A549 treated with DMSO at 1 μM for 4 hours (cell line): ENCODE results near the gene DENND5A. TPM values are rescaled to one million over a fixed set of nuclear protein-coding genes. Genes with fewer than 3 reads are reported as not detected.

Experiments
- total RNA-seq: library from RNA; stranded (reverse); fragments of 200-300 nt; extraction: Qiagen RNA extraction; gene quantifications from 5 replicates; pipeline ENCODE4 v1.2.3, GENCODE V29; 2022; ENCODE audit warnings: low read depth

DENND5A gene
- total RNA-seq = 40.9 to 66.4 TPM (median 49.3 TPM) in 5 replicates

DNA sequence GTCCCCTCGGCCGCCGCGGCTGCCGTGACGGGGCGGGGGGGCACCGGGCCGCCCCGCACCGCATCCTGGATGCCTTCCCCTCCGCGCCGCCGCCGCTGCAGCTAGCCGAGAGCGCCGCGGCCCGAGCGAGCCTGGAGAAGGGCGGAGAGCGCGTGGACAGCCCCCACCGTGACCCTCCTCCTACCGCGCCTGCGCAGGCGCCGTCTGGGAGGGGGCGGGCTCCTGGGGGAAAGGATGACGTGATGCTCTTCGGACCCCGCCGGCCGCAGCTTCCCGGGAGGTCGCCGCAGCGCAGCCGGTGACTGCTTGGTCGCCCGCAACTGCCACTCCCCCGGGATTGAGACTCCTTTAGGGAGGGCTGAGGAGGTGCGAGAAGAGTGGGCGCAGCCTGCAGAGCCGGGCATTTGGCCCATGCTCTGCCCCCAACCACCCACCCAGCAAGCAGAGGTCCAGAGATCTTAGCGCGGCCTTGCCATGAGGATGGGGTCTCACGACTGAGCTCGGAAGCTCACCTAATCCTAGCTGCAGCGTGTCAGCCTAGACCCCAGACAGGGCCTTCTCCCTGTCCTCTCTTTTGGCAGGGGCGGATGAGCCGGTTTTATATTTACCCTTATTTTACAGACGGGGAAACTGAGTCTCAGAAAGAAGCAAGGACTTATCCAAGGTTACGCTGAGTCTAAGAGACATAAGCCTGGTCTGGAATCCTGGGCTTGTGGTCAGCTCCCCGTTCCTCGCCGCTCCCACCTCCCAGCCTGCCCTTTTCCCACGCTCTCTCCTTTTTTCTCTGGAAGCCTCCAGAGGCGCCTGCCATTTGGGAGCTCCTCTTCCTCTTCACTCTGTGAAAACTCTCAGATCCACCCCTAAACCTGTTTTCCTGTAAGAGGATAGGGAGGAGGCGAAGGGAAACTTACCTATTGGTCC, at the start of gene DENND5A:
DENND5A (minus strand) TSS at position 140 of the 921 bp plus-strand sequence. CDS start 281 bp downstream, outside the sequence.

DNA sequence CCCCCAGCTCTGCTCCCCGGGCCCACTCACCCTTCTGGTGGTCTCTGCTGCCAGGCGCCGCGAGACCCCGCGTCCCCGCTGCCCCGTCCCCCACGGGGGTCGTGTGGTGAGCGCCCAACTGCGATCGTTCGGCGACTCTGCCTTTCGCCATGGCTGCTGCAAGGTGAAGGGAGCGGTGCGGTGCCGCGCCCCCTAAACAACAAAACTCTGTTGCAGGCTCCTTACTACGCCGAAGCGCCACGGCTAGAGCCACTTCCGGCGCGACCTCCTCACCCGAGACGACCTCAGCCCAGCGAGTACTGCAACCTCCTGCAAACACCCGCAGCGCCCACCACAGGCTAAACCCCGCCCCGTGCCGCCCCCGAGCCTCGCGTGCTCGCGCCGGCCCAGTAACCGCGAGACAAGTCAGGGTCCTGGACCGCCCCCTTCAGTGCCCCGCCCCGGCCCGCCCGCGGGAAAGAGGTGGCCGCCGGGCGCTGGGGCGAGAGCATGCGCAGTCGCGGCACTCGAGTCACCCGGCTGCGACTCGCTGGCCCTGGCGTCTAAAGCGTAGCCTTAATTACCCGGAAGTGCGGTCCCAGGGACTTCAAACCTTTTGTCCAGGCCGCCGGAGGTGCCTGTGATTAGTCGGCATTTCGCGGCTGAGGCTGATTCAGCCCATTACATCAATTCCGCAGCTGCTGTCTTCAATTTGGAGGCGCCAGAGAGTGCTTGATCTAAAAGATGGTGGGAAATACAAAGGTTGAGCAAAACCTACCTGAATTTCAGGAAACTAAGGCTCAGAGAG, 49.3 kb upstream of the DENND5A start, which contains the start of gene TMEM41B:
TMEM41B (minus strand) TSS at position 303 of the 787 bp plus-strand sequence; CDS start at position 151, 152 bp downstream.

DNA sequence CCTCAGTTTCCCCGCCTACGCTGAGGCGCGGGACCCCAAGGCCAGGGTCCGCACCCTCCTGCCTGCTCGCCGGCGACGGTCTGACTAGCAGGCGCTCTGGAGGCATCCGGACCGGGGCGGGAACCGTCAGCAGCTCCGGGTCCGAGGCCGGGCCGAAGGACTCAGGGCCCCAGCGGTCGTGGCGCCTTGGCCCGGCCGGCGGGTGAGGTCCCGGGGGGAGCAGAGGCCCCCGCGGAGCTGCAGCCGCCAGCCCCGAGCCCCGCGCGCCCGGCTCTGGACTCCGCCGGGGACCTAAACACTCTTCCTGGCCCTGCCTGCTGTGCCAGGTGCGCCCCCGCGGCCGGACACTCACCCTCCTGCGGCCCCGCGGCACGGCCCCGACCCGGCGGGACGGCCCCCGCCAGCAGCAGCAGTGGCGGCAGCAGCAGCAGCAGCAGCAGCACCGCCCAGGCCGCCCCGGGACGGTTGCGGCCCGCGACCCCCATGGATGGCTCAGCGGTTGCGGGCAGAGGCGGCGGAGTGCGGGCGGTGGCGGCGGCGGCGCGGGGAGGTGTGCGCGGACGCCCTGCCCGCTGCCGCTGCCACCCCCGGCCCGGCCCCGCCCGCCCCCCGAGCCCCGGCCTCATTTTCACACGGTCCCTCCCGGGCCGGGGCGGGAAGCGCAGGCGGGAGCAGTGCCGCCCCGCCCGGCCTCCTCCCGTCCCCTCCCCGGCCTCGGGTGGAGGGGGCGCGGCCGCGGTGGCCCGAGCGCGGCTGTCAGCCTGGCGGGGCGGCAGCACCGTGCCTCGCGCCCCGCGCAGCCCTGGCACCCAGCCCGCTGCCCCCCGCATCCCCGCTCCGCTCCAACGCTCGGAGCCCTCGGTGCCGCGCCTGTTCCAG, 173.9 kb downstream of the DENND5A start, which contains the start of gene SCUBE2:
SCUBE2 (minus strand) TSS at position 556 of the 879 bp plus-strand sequence; CDS start at position 485, 71 bp downstream.

Other genes with a start within 250 kb of the DENND5A start
- 0.21 to 0.52 TPM (median 0.44 TPM) in 5 replicates for gene SCUBE2, start 173.8 kb downstream of the DENND5A start, total RNA-seq
- 24.8 to 32.3 TPM (median 28.4 TPM) in 5 replicates for gene TMEM41B, start 49.2 kb upstream of the DENND5A start, total RNA-seq
- gene IPO7, start 119.3 kb upstream of the DENND5A start, total RNA-seq = 99.6 to 136 TPM (median 122 TPM) in 5 replicates
- gene ZNF143, start 195.7 kb upstream of the DENND5A start, total RNA-seq = 11.3 to 14.5 TPM (median 12.4 TPM) in 5 replicates